ENCODE measurements around the gene MAN2B2. TPM values are rescaled to one million over a fixed set of nuclear protein-coding genes. Genes with fewer than 3 reads are reported as not detected.

The MAN2B2 gene
- total and polyA plus RNA-seq, 9 of the 15 experiments (the other 6 are each of a cell fraction or from before 2014, with no cell fraction given), result 0.21 to 8.8 (median 3.7) TPM

- no peak for FAIRE-seq
- Histone ChIP-seq H2AFZ (ENCODE audit: low read depth, low read length) (no peak overlapping the region), H3K4me1 (replicated peaks in 1 of 2; ENCODE audit: control insufficient read depth in 2 of 2, insufficient read depth in 2 of 2, low read length in 2 of 2) (peaks cover 0 to 17% of the 10 kb centered on the region in 2 experiments; a peak in 3 of 5 replicates), H3K9me3 (replicated peaks; ENCODE audit: control insufficient read depth, insufficient read depth, low read depth, low read length) (no peaks in the 10 kb centered on the region), H3K36me3 (ENCODE audit: control insufficient read depth, insufficient read depth, low read length) (no peaks in the 10 kb centered on the region), H3K79me2 (ENCODE audit: control insufficient read depth, insufficient read depth, low read length) (no peaks in the 10 kb centered on the region), H3K27ac (ENCODE audit: extremely low read depth, low read depth, low read length) (no peak overlapping the region), H4K20me1 (replicated peaks; ENCODE audit: control insufficient read depth, insufficient read depth, low read length) (no peaks in the 10 kb centered on the region), H3K9ac (ENCODE audit: insufficient read depth in 1 of 2, low read depth in 2 of 2, low read length in 2 of 2) (no peak overlapping the region), H3K27me3 (ENCODE audit: control insufficient read depth in 2 of 2, insufficient read depth in 2 of 2, low read length in 2 of 2) (0 out of 5 replicates have a peak, but pooled peaks cover 0 to 3% of the 10 kb centered on the region in 2 experiments), H3K9me1 (ENCODE audit: control insufficient read depth, insufficient read depth, low read length) (no peaks in the 10 kb centered on the region), H3K4me2 (ENCODE audit: insufficient read depth, low read length) (no peak overlapping the region), H3K4me3 (no peak overlapping the region)
- POLR2A ChIA-PET, result interaction anchor here (1.7 to 3.0 kb wide), 2 partner anchors 12 to 15 kb away, joined by 4 to 18 read pairs; no protein-coding TSS in a partner anchor
- BruUV-seq (replicated peaks), result no TSS peak
- TF ChIP-seq, protein P1, sequence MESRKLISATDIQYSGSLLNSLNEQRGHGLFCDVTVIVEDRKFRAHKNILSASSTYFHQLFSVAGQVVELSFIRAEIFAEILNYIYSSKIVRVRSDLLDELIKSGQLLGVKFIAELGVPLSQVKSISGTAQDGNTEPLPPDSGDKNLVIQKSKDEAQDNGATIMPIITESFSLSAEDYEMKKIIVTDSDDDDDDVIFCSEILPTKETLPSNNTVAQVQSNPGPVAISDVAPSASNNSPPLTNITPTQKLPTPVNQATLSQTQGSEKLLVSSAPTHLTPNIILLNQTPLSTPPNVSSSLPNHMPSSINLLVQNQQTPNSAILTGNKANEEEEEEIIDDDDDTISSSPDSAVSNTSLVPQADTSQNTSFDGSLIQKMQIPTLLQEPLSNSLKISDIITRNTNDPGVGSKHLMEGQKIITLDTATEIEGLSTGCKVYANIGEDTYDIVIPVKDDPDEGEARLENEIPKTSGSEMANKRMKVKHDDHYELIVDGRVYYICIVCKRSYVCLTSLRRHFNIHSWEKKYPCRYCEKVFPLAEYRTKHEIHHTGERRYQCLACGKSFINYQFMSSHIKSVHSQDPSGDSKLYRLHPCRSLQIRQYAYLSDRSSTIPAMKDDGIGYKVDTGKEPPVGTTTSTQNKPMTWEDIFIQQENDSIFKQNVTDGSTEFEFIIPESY (CRISPR knock-in tag; IDR thresholded peaks at IDR 0.05), result peak; percentile 64; the same call in 1 of the 2 replicates
- TF ChIP-seq, protein P2, sequence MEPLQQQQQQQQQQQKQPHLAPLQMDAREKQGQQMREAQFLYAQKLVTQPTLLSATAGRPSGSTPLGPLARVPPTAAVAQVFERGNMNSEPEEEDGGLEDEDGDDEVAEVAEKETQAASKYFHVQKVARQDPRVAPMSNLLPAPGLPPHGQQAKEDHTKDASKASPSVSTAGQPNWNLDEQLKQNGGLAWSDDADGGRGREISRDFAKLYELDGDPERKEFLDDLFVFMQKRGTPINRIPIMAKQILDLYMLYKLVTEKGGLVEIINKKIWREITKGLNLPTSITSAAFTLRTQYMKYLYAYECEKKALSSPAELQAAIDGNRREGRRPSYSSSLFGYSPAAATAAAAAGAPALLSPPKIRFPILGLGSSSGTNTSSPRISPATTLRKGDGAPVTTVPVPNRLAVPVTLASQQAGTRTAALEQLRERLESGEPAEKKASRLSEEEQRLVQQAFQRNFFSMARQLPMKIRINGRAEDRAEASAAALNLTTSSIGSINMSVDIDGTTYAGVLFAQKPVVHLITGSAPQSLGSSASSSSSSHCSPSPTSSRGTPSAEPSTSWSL (CRISPR knock-in tag; IDR thresholded peaks at IDR 0.05; ENCODE audit: borderline replicate concordance), result no peak
- 0 out of 2 replicates have a peak, but pooled peaks have one; percentile 24 for TF ChIP-seq ZBTB7A (IDR thresholded peaks at IDR 0.05; ENCODE audit: borderline replicate concordance, control insufficient read depth, low read depth, low read length)
- TF ChIP-seq, protein P3, sequence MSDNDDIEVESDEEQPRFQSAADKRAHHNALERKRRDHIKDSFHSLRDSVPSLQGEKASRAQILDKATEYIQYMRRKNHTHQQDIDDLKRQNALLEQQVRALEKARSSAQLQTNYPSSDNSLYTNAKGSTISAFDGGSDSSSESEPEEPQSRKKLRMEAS (CRISPR knock-in tag; IDR thresholded peaks at IDR 0.05), result no peak
- 79% methylated on average over 40 of the region's 65 CpGs for WGBS (ENCODE audit: insufficient coverage, low coverage, missing lambda C conversion rate)
- in situ Hi-C loops (cut with MboI), result no loop called here
- intact Hi-C loops (cut with micrococcal nuclease), result no loop called here
- DNase-seq (ENCODE audit: extremely low read depth in 1 of 4, low spot score in 3 of 4), result no peak
- CTCF ChIA-PET (ENCODE audit: low intra/inter-chr PET ratio), result no interaction called here
- ATAC-seq, result no peak
Observed at GRCh38 chr4:6657242-6658208, 82.5 kb downstream of the MAN2B2 start.

Measured in K562 (cell line).